ENCODE measurements around the gene DMXL1. TPM values are rescaled to one million over a fixed set of nuclear protein-coding genes. Genes with fewer than 3 reads are reported as not detected.
"Not testable (repeated sequence)": the region's sequence is repeated elsewhere in the genome, so short reads cannot be mapped to it uniquely, and the experiment has no call there.

Gene DMXL1
- total RNA-seq, 1 donor from 2014 or later = 128 TPM

GRCh38 chr5:119212026-119212425 lies 141.1 kb downstream of the DMXL1 start:
- no peak for DNase-seq (ENCODE audit: low spot score)

- no peak for DNase-seq (ENCODE audit: low spot score)
Observed at GRCh38 chr5:119212676-119213075, 141.8 kb downstream of the DMXL1 start.

GRCh38 chr5:119217183-119217582 lies 146.3 kb downstream of the DMXL1 start:
- no peak for DNase-seq (ENCODE audit: low spot score)

GRCh38 chr5:119218830-119219782 lies 148.2 kb downstream of the DMXL1 start:
- no peak for DNase-seq (ENCODE audit: low spot score)

GRCh38 chr5:119220576-119221197 lies 149.8 kb downstream of the DMXL1 start:
- DNase-seq (ENCODE audit: low spot score) = no peak

GRCh38 chr5:119221330-119221729 lies 150.4 kb downstream of the DMXL1 start:
- DNase-seq (ENCODE audit: low spot score) = no peak

GRCh38 chr5:119229950-119230349 lies 159.1 kb downstream of the DMXL1 start:
- DNase-seq (ENCODE audit: low spot score) = no peak

- no peak for DNase-seq (ENCODE audit: low spot score)
Observed at GRCh38 chr5:119238265-119239118, 167.6 kb downstream of the DMXL1 start.

DNA sequence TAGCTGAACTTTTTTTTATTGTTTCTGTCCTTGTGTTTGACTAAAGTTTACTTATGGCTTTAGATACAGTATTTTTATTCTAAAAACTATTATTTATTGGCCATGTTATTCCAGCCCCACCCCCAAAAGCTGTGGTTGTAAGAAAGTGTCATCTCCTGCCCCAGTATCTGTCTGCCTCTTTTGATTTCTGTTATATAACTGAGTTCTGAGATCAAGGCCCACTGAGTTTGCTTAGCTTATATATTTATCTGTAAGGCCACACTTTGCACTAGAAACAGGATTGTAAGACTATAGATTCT lies 168.2 kb downstream of the DMXL1 start:
- no peak for DNase-seq (ENCODE audit: low spot score)

DNA sequence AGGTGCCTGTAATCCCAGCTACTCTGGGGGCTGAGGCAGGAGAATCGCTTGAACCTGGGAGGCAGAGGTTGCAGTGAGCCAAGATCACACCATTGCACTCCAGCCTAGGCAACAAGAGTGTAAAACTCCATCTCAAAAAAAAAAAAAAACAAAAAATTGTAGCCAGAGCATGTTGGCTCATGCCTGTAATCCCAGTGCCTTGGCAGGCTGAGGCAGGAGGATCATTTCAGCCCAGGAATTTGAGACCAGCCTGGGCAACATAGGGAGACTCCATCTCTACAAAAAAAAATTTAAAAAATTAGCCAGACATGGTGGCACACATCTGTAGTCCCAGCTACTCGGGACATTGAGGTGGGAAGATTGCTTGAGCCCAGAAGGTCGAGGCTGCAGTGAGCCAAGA lies 168.9 kb downstream of the DMXL1 start:
- DNase-seq (ENCODE audit: low spot score) = not testable (repeated sequence)

- no peak for DNase-seq (ENCODE audit: low spot score)
Observed at GRCh38 chr5:119243888-119244287, 173.0 kb downstream of the DMXL1 start.

GRCh38 chr5:119250946-119251901 lies 180.3 kb downstream of the DMXL1 start:
- DNase-seq (ENCODE audit: low spot score) = no peak

- no peak for DNase-seq (ENCODE audit: low spot score)
Observed at GRCh38 chr5:119255571-119256356, 184.9 kb downstream of the DMXL1 start.

- no peak for DNase-seq (ENCODE audit: low spot score)
Observed at GRCh38 chr5:119257613-119258012, 186.7 kb downstream of the DMXL1 start.

DNA sequence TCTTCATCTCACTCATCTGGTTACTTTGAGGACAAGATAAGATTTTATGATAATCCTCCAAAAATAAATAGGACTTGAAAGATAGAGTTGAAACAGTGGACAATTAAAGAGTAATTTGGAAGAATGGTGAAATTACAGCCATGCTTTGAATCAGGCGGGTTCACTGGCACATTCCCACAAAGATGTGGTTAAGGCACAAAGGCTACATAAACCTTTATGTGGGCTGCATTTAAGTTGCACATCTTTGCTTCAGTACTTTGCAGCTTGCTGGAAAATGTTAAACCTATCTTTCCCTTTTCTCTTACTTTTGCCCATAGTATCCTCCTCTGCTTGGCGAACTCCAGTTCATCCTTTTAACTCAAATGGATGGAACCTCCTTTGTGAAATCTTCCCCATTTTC lies 192.8 kb downstream of the DMXL1 start:
- no peak for DNase-seq (ENCODE audit: low spot score)

GRCh38 chr5:119264186-119264585 lies 193.3 kb downstream of the DMXL1 start:
- no peak for DNase-seq (ENCODE audit: low spot score)

DNA sequence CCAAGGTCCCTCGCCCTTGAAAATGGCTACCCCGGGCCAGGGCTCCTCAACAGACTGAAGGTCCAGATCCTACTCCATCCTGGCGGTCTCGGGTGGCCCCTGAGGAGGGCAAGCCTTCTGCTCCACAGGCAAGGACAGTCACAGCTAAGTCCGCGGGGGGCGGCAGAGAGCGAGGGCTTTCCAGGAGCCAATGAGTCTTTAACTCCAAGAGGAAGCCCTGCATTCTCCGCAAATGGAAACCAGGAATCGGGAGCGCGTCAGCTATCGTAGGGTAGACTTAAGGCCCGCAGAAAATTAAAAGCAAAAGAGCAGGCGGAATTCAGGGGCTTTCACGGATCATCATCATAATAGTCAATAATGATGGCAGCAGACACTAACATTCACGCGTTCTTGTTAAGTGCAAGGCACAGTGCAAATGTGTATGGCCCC lies 197.1 kb downstream of the DMXL1 start:
- DNase-seq (ENCODE audit: low spot score) = peak; percentile 98

GRCh38 chr5:119268387-119269060 lies 197.6 kb downstream of the DMXL1 start:
- DNase-seq (ENCODE audit: low spot score) = peak; percentile 97
